HEK293 (cell line): ENCODE data around the gene TMPRSS5.

Experiments
- CTCF ChIA-PET: fragments of 350-600 bp; formaldehyde crosslinking; extraction: SDS; loops from one replicate; lab custom pipeline; 2021; ENCODE audit warnings: antibody characterized with exemption; lab: Yijun Ruan, JAX
- POLR2A ChIA-PET: fragments of 300-600 bp; formaldehyde crosslinking; extraction: SDS; loops from one replicate; lab custom pipeline; 2020; ENCODE audit warnings: antibody characterized with exemption, inconsistent platforms; lab: Yijun Ruan, JAX
- H3K27ac ChIP-seq: fragments of 200-500 bp; sonication (Bioruptor generic); 2 replicates; pipeline ENCODE4 v1.5.1; 2014; ENCODE audit warnings: low read depth, low read length, control low read depth, inconsistent platforms; ENCODE audit errors: extremely low read depth
- H3K36me3 ChIP-seq, 2 experiments: fragments of 200-500 bp in 1 of 2; sonication (Bioruptor generic) in 1 of 2; 1 replicate in 1 of 2; 2 replicates in 1 of 2; pipeline ENCODE4 v1.5.1; 2014 to 2017; ENCODE audit warnings: inconsistent platforms in 2 of 2, low read length in 2 of 2; ENCODE audit not compliant: control insufficient read depth in 2 of 2, insufficient read depth in 1 of 2
- H3K4me1 ChIP-seq: fragments of 200-500 bp; sonication (Bioruptor generic); 2 replicates; pipeline ENCODE4 v1.5.1; 2014; ENCODE audit warnings: mild to moderate bottlenecking, low read length, inconsistent platforms; ENCODE audit not compliant: control insufficient read depth, insufficient read depth
- H3K4me3 ChIP-seq: 2 replicates; pipeline ENCODE4 v1.5.1; 2011; ENCODE audit warnings: low read depth, mild to moderate bottlenecking, control low read depth, low read length, moderate library complexity
- H3K9me3 ChIP-seq: fragments of 200-500 bp; sonication (Bioruptor generic); 2 replicates; pipeline ENCODE4 v1.5.1; 2014; ENCODE audit warnings: low read depth, low read length, inconsistent platforms; ENCODE audit not compliant: control insufficient read depth, insufficient read depth
- BCL11B ChIP-seq: fragments of 450-650 bp; formaldehyde crosslinking; IDR thresholded peaks from 2 replicates; pipeline ENCODE4 v1.5.1; 2016; ENCODE audit warnings: low read depth, missing biosample characterization, missing genetic modification characterization
- GLIS1 ChIP-seq: fragments of 450-650 bp; formaldehyde crosslinking; IDR thresholded peaks from 2 replicates; pipeline ENCODE4 v1.5.1; 2016; ENCODE audit warnings: missing biosample characterization, missing genetic modification characterization
- KLF7 ChIP-seq: fragments of 450-650 bp; formaldehyde crosslinking; IDR thresholded peaks from 2 replicates; pipeline ENCODE4 v1.5.1; 2016; ENCODE audit warnings: missing biosample characterization, missing genetic modification characterization, borderline replicate concordance
- YY1 ChIP-seq: fragments of 450-650 bp; formaldehyde crosslinking; IDR thresholded peaks from 2 replicates; pipeline ENCODE4 v1.5.1; 2018; ENCODE audit warnings: missing biosample characterization, missing genetic modification characterization
- YY2 ChIP-seq: fragments of 450-650 bp; formaldehyde crosslinking; IDR thresholded peaks from 2 replicates; pipeline ENCODE4 v1.5.1; 2016; ENCODE audit warnings: missing biosample characterization, missing genetic modification characterization
- ZEB2 ChIP-seq: fragments of 450-650 bp; formaldehyde crosslinking; IDR thresholded peaks from 2 replicates; pipeline ENCODE4 v1.5.1; 2016; ENCODE audit warnings: missing biosample characterization, missing genetic modification characterization
- ZIC2 ChIP-seq: fragments of 450-650 bp; formaldehyde crosslinking; IDR thresholded peaks from 2 replicates; pipeline ENCODE4 v1.5.1; 2016; ENCODE audit warnings: missing biosample characterization, missing genetic modification characterization
- ZNF223 ChIP-seq: fragments of 450-650 bp; formaldehyde crosslinking; IDR thresholded peaks from 2 replicates; pipeline ENCODE4 v1.5.1; 2016; ENCODE audit warnings: missing biosample characterization, missing genetic modification characterization
- ZNF274 ChIP-seq, 2 experiments: fragments of 200-500 bp in 1 of 2; fragments of 450-650 bp in 1 of 2; sonication (Bioruptor generic) in 1 of 2; formaldehyde crosslinking in 1 of 2; IDR thresholded peaks; 2 replicates each; pipeline versions ENCODE4 v1.5.1 to v1.6.1; 2014 to 2016; ENCODE audit warnings: borderline replicate concordance in 1 of 2, inconsistent platforms in 1 of 2, low read length in 1 of 2, missing biosample characterization in 1 of 2, missing genetic modification characterization in 1 of 2
- ZNF324 ChIP-seq: fragments of 450-650 bp; formaldehyde crosslinking; IDR thresholded peaks from 2 replicates; pipeline ENCODE4 v1.5.1; 2016; ENCODE audit warnings: missing biosample characterization, missing genetic modification characterization
- ZNF335 ChIP-seq: fragments of 450-650 bp; formaldehyde crosslinking; conservative IDR thresholded peaks from 2 replicates; pipeline ENCODE4 v1.5.1; 2016; ENCODE audit warnings: missing biosample characterization, missing genetic modification characterization
- ZNF354C ChIP-seq: fragments of 450-650 bp; formaldehyde crosslinking; IDR thresholded peaks from 2 replicates; pipeline ENCODE4 v1.5.1; 2016; ENCODE audit warnings: missing biosample characterization, missing genetic modification characterization, low read depth, borderline replicate concordance
- ZNF366 ChIP-seq: fragments of 450-650 bp; formaldehyde crosslinking; conservative IDR thresholded peaks from 2 replicates; pipeline ENCODE4 v1.5.1; 2016; ENCODE audit warnings: missing biosample characterization, missing genetic modification characterization
- ZNF391 ChIP-seq: fragments of 450-650 bp; formaldehyde crosslinking; IDR thresholded peaks from 2 replicates; pipeline ENCODE4 v1.5.1; 2016; ENCODE audit warnings: low read depth, missing biosample characterization, missing genetic modification characterization, borderline replicate concordance
- ZNF488 ChIP-seq: fragments of 450-650 bp; formaldehyde crosslinking; IDR thresholded peaks from 2 replicates; pipeline ENCODE4 v1.5.1; 2016; ENCODE audit warnings: missing biosample characterization, missing genetic modification characterization
- ZNF548 ChIP-seq: fragments of 450-650 bp; formaldehyde crosslinking; IDR thresholded peaks from 2 replicates; pipeline ENCODE4 v1.5.1; 2016; ENCODE audit warnings: missing biosample characterization, missing genetic modification characterization
- ZNF558 ChIP-seq: fragments of 450-650 bp; formaldehyde crosslinking; IDR thresholded peaks from 2 replicates; pipeline ENCODE4 v1.5.1; 2016; ENCODE audit warnings: missing biosample characterization, missing genetic modification characterization
- ZNF654 ChIP-seq: fragments of 450-650 bp; formaldehyde crosslinking; IDR thresholded peaks from 2 replicates; pipeline ENCODE4 v1.5.1; 2016; ENCODE audit warnings: low read depth, missing biosample characterization, missing genetic modification characterization
- ZNF664 ChIP-seq: fragments of 450-650 bp; formaldehyde crosslinking; IDR thresholded peaks from 2 replicates; pipeline ENCODE4 v1.5.1; 2016; ENCODE audit warnings: missing biosample characterization, missing genetic modification characterization
- ZNF701 ChIP-seq: fragments of 450-650 bp; formaldehyde crosslinking; IDR thresholded peaks from 2 replicates; pipeline ENCODE4 v1.5.1; 2016; ENCODE audit warnings: missing biosample characterization, missing genetic modification characterization
- ZNF791 ChIP-seq: fragments of 450-650 bp; formaldehyde crosslinking; IDR thresholded peaks from 2 replicates; pipeline ENCODE4 v1.5.1; 2016; ENCODE audit warnings: missing biosample characterization, missing genetic modification characterization

The TMPRSS5 gene

GRCh38 chr11:113681282-113681681 is 24.8 kb downstream of the TMPRSS5 start:
- no peak overlapping the region; the same call in 1 of the 2 replicates for H3K27ac ChIP-seq
- H3K9me3 ChIP-seq: no peaks in the 10 kb centered on the region
- H3K36me3 ChIP-seq: no peaks in the 10 kb centered on the region
- peaks cover 10% of the 10 kb centered on the region for H3K4me1 ChIP-seq
- H3K4me3 ChIP-seq: no peak overlapping the region
- TF ChIP-seq ZNF548 (tag by site-specific recombination) (no peak), ZNF664 (tag by site-specific recombination) (no peak), ZNF701 (tag by site-specific recombination) (no peak), ZNF324 (no peak), ZNF274 (IDR thresholded peaks at IDR 0.05; ENCODE audit: low read length) (no peak), ZNF274 (tag by site-specific recombination; IDR thresholded peaks at IDR 0.05; ENCODE audit: borderline replicate concordance) (no peak), ZNF391 (tag by site-specific recombination) (no peak), ZNF654 (tag by site-specific recombination) (no peak), ZNF791 (tag by site-specific recombination) (no peak), ZIC2 (tag by site-specific recombination) (no peak), ZNF558 (tag by site-specific recombination) (no peak), ZNF354C (no peak)
- POLR2A ChIA-PET: no interaction called here
- CTCF ChIA-PET: no interaction called here

- Histone ChIP-seq H3K4me1 (peaks cover 10% of the 10 kb centered on the region), H3K36me3 (no peaks in the 10 kb centered on the region), H3K27ac (no peak overlapping the region), H3K4me3 (no peak overlapping the region), H3K9me3 (no peaks in the 10 kb centered on the region)
- POLR2A ChIA-PET: no interaction called here
- TF ChIP-seq BCL11B: no peak
- CTCF ChIA-PET: no interaction called here
Observed at GRCh38 chr11:113677685-113678084, 28.4 kb downstream of the TMPRSS5 start.

GRCh38 chr11:113675565-113675964 is 30.5 kb downstream of the TMPRSS5 start:
- Histone ChIP-seq H3K9me3 (no peaks in the 10 kb centered on the region), H3K4me3 (no peak overlapping the region), H3K36me3 (no peaks in the 10 kb centered on the region), H3K4me1 (no peaks in the 10 kb centered on the region; the same call in 1 of the 2 replicates), H3K27ac (no peak overlapping the region)
- ChIA-PET CTCF (no interaction called here), POLR2A (interaction anchor here (0.9 kb wide), 1 partner anchor 11 kb away, joined by 3 read pairs; no protein-coding TSS in a partner anchor)
- no peak for TF ChIP-seq ZNF664 (tag by site-specific recombination)
- TF ChIP-seq ZEB2: no peak
- TF ChIP-seq YY1 (tag by site-specific recombination): no peak

GRCh38 chr11:113675003-113675561 is 31.0 kb downstream of the TMPRSS5 start:
- ChIA-PET CTCF (no interaction called here), POLR2A (no interaction called here)
- no peak overlapping the region for H3K27ac ChIP-seq
- TF ChIP-seq ZNF223 (tag by site-specific recombination) (no peak), ZNF335 (tag by site-specific recombination) (peak; percentile 65), GLIS1 (tag by site-specific recombination) (0 out of 2 replicates have a peak, but pooled peaks have one; percentile 30), KLF7 (tag by site-specific recombination) (no peak), ZNF366 (tag by site-specific recombination) (no peak), ZNF548 (tag by site-specific recombination) (no peak), YY2 (tag by site-specific recombination) (no peak), ZNF488 (tag by site-specific recombination) (no peak)
- no peaks in the 10 kb centered on the region for H3K36me3 ChIP-seq
- H3K4me3 ChIP-seq: no peak overlapping the region
- no peaks in the 10 kb centered on the region; the same call in 1 of the 2 replicates for H3K4me1 ChIP-seq
- no peaks in the 10 kb centered on the region for H3K9me3 ChIP-seq
